Right cardiac atrium (tissue), 5 donors: ENCODE measurements around the gene GUK1. TPM values are rescaled to one million over a fixed set of nuclear protein-coding genes. Genes with fewer than 3 reads are reported as not detected.
"Not testable (repeated sequence)": the region's sequence is repeated elsewhere in the genome, so short reads cannot be mapped to it uniquely, and the experiment has no call there.

Source experiments
- ATAC-seq, 2 donors: fragments of 200-7000 bp; cut with Tn5 transposase; one replicate each; pipeline versions ENCODE4 v1.8.0 to v1.9.1; 2020; ENCODE audit warnings: moderate library complexity in 2 of 2, mild to moderate bottlenecking in 1 of 2
- DNase-seq, 3 donors: peaks; one replicate each; pipeline ENCODE4 v3.0.0-alpha.2; 2020
- H3K27ac ChIP-seq: one replicate; pipeline ENCODE4 v1.5.1; 2013; ENCODE audit warnings: mild to moderate bottlenecking, low read length, control low read depth, moderate library complexity
- H3K27me3 ChIP-seq: one replicate; pipeline ENCODE4 v1.6.1; 2013; ENCODE audit not compliant: control insufficient read depth, insufficient read depth
- H3K4me1 ChIP-seq: one replicate; pipeline ENCODE4 v1.6.1; 2013; ENCODE audit warnings: low read length; ENCODE audit not compliant: control insufficient read depth, insufficient read depth
- H3K4me3 ChIP-seq: one replicate; pipeline ENCODE4 v1.5.1; 2013; ENCODE audit warnings: low read length, control low read depth
- H3K9me3 ChIP-seq: one replicate; pipeline ENCODE4 v1.6.1; 2013; ENCODE audit warnings: low read length; ENCODE audit not compliant: control insufficient read depth
- WGBS: extraction: QIAGEN DNeasy Blood & Tissue Kit; methylation state at CpG from one replicate; pipeline ENCODE4 v1.1.7; 2013; 5-methylcytosine and 5-hydroxymethylcytosine counted together
- intact Hi-C, 4 donors: fragments of 100-400 bp; cut with DNase I; formaldehyde crosslinking; loops; one replicate each; pipeline versions ENCODE4 v1.11.0 to v1.14.0; 2022 to 2023
- polyA plus RNA-seq: library from polyadenylated mRNA; stranded (reverse); fragments of 200-250 nt; gene quantifications from one replicate; pipeline ENCODE4 v1.2.3, GENCODE V29; 2013
- total RNA-seq, 4 donors: library from RNA; stranded (reverse); fragmentation: NEBNext Ultra II Directional; extraction: Animal tissue kit (Norgen Biotek cat#: 25700); gene quantifications; one replicate each; pipeline ENCODE4 v1.2.1, GENCODE V29; 2021
- donor health status: healthy with polysubstance abuse.
- donor health status: DM: no; HTN: yes; CAD: no.
- donor health status: DM: no; HTN: no; CAD: no.
- donor health status: DM: no; HTN: yes; CAD: no; lungs with severe emphysema.
- donor health status: DM: yes; HTN: yes; CAD: no.

Gene GUK1
- total and polyA plus RNA-seq, 5 donors: 151 to 315 (median 182) TPM

GRCh38 chr1:228181645-228182034 lies 41.6 kb downstream of the GUK1 start:
- intact Hi-C loops: no loop called here
- 89% methylated on average over 9 of the region's 9 CpGs for WGBS
- H3K4me1 ChIP-seq: no peaks in the 10 kb centered on the region
- ATAC-seq (no peak), DNase-seq (no peak)
- H3K4me3 ChIP-seq: no peak overlapping the region
- H3K9me3 ChIP-seq: no peaks in the 10 kb centered on the region
- H3K27ac ChIP-seq: no peak overlapping the region
- no peaks in the 10 kb centered on the region for H3K27me3 ChIP-seq

- no peak for ATAC-seq
- no peak overlapping the region for H3K4me3 ChIP-seq
- no peak overlapping the region for H3K27ac ChIP-seq
- intact Hi-C loops: no loop called here
- no peaks in the 10 kb centered on the region for H3K9me3 ChIP-seq
- H3K4me1 ChIP-seq: no peaks in the 10 kb centered on the region
- DNase-seq: no peak
- no peaks in the 10 kb centered on the region for H3K27me3 ChIP-seq
- 94% methylated on average over 32 of the region's 32 CpGs for whole genome bisulfite sequencing
Observed at GRCh38 chr1:228182296-228183030, 42.4 kb downstream of the GUK1 start.

- intact Hi-C loops: no loop called here
- WGBS: 79% methylated on average over 7 of the region's 7 CpGs
Observed at GRCh38 chr1:228184152-228184551, 44.1 kb downstream of the GUK1 start.

GRCh38 chr1:228185641-228185965 lies 45.5 kb downstream of the GUK1 start:
- intact Hi-C loops: no loop called here
- H3K9me3 ChIP-seq: no peaks in the 10 kb centered on the region
- no peaks in the 10 kb centered on the region for H3K4me1 ChIP-seq
- H3K27ac ChIP-seq: no peak overlapping the region
- DNase-seq (no peak), ATAC-seq (no peak)
- 67% methylated on average over 11 of the region's 11 CpGs for WGBS
- H3K27me3 ChIP-seq: no peaks in the 10 kb centered on the region
- H3K4me3 ChIP-seq: no peak overlapping the region

More at GRCh38 chr1:228184152-228184551, 44.1 kb downstream of the GUK1 start:
- Histone ChIP-seq H3K9me3 (no peaks in the 10 kb centered on the region), H3K4me3 (no peak overlapping the region), H3K4me1 (no peaks in the 10 kb centered on the region), H3K27ac (no peak overlapping the region), H3K27me3 (no peaks in the 10 kb centered on the region)
- DNase-seq: no peak
- no peak for ATAC-seq

GRCh38 chr1:228188249-228188648 lies 48.2 kb downstream of the GUK1 start:
- H3K9me3 ChIP-seq, DNase-seq, intact Hi-C loops, ATAC-seq, H3K4me1 ChIP-seq, H3K27ac ChIP-seq, H3K4me3 ChIP-seq, H3K27me3 ChIP-seq: not testable (repeated sequence)
- 83% methylated on average over 2 of the region's 2 CpGs for WGBS

- Histone ChIP-seq H3K4me1 (no peaks in the 10 kb centered on the region), H3K9me3 (no peaks in the 10 kb centered on the region), H3K4me3 (no peak overlapping the region), H3K27me3 (no peaks in the 10 kb centered on the region), H3K27ac (no peak overlapping the region)
- ATAC-seq (no peak), DNase-seq (no peak)
- intact Hi-C loops: no loop called here
- WGBS: 88% methylated on average over 14 of the region's 14 CpGs
Observed at GRCh38 chr1:228190182-228190581, 50.1 kb downstream of the GUK1 start.

- ATAC-seq (no peak), DNase-seq (no peak)
- no peaks in the 10 kb centered on the region for H3K4me1 ChIP-seq
Observed at GRCh38 chr1:228190778-228191177, 50.7 kb downstream of the GUK1 start.

GRCh38 chr1:228194436-228194835 lies 54.4 kb downstream of the GUK1 start:
- Histone ChIP-seq H3K27ac (no peak overlapping the region), H3K27me3 (no peaks in the 10 kb centered on the region), H3K9me3 (no peaks in the 10 kb centered on the region), H3K4me1 (peaks cover 3% of the 10 kb centered on the region), H3K4me3 (no peak overlapping the region)
- DNase-seq: no peak
- no peak for ATAC-seq
- 85% methylated on average over 3 of the region's 3 CpGs for WGBS
- intact Hi-C loops: no loop called here

More at GRCh38 chr1:228190778-228191177, 50.7 kb downstream of the GUK1 start:
- Histone ChIP-seq H3K4me3 (no peak overlapping the region), H3K27ac (no peak overlapping the region), H3K27me3 (no peaks in the 10 kb centered on the region), H3K9me3 (no peaks in the 10 kb centered on the region)
- intact Hi-C loops: no loop called here
- 88% methylated on average over 5 of the region's 5 CpGs for WGBS

- Histone ChIP-seq H3K27ac (no peak overlapping the region), H3K4me1 (peaks cover 3% of the 10 kb centered on the region), H3K9me3 (no peaks in the 10 kb centered on the region), H3K4me3 (no peak overlapping the region), H3K27me3 (no peaks in the 10 kb centered on the region)
- WGBS: 88% methylated on average over 8 of the region's 8 CpGs
- ATAC-seq (no peak), DNase-seq (no peak)
- intact Hi-C loops: no loop called here
Observed at GRCh38 chr1:228194921-228195812, 55.1 kb downstream of the GUK1 start.

- intact Hi-C loops: no loop called here
- Histone ChIP-seq H3K9me3 (peaks cover 3% of the 10 kb centered on the region), H3K27me3 (no peaks in the 10 kb centered on the region), H3K4me3 (no peak overlapping the region), H3K4me1 (peaks cover 3% of the 10 kb centered on the region), H3K27ac (peak overlapping the region; percentile 89)
- ATAC-seq: peak; percentile 71 to 79
- 83% methylated on average over 4 of the region's 4 CpGs for WGBS
- DNase-seq: no peak
Observed at GRCh38 chr1:228197555-228198147, 57.6 kb downstream of the GUK1 start.
